NCI-H187 treated with DMSO at 0.1 percent for 48 hours (cell line): ENCODE data around the gene MVB12B.

Experiments
- DNase-seq: peaks from one replicate; lab custom pipeline; 2025; lab: John Stamatoyannopoulos, UW

MVB12B gene

GRCh38 chr9:126505697-126506346 lies 179.2 kb downstream of the MVB12B start:
- no peak for DNase-seq

- DNase-seq, result no peak
These were observed 180.0 kb downstream of the MVB12B start for GRCh38 chr9:126506361-126507317.

- DNase-seq, result no peak
These were observed 180.9 kb downstream of the MVB12B start for GRCh38 chr9:126507318-126508109.

GRCh38 chr9:126508171-126508591 lies 181.6 kb downstream of the MVB12B start:
- no peak for DNase-seq

- DNase-seq, result no peak
These were observed 182.3 kb downstream of the MVB12B start for GRCh38 chr9:126508928-126509327.

GRCh38 chr9:126509718-126510117 lies 183.1 kb downstream of the MVB12B start:
- no peak for DNase-seq

GRCh38 chr9:126510564-126510963 lies 183.9 kb downstream of the MVB12B start:
- no peak for DNase-seq

- no peak for DNase-seq
These were observed 184.8 kb downstream of the MVB12B start for GRCh38 chr9:126511411-126511810.

GRCh38 chr9:126513159-126514036 lies 186.8 kb downstream of the MVB12B start:
- DNase-seq, result no peak

- no peak for DNase-seq
These were observed 187.6 kb downstream of the MVB12B start for GRCh38 chr9:126514037-126514821.

GRCh38 chr9:126515001-126515872 lies 188.6 kb downstream of the MVB12B start:
- DNase-seq, result no peak

- DNase-seq, result no peak
These were observed 189.4 kb downstream of the MVB12B start for GRCh38 chr9:126515873-126516505.

GRCh38 chr9:126516561-126516935 lies 189.9 kb downstream of the MVB12B start:
- no peak for DNase-seq

- no peak for DNase-seq
These were observed 190.6 kb downstream of the MVB12B start for GRCh38 chr9:126516936-126517832.

- no peak for DNase-seq
These were observed 191.3 kb downstream of the MVB12B start for GRCh38 chr9:126517833-126518356.

GRCh38 chr9:126518763-126519162 lies 192.1 kb downstream of the MVB12B start:
- DNase-seq, result no peak

- DNase-seq, result no peak
These were observed 193.2 kb downstream of the MVB12B start for GRCh38 chr9:126519660-126520420.
